BE2C (cell line): ENCODE results near the gene ADD3.

Source experiments
- DNase-seq: peaks from one replicate; pipeline ENCODE4 v3.0.0-alpha.2; 2020
- H3K27me3 ChIP-seq: fragments of 250-450 bp; sonication (Bioruptor Pico); 2 replicates; pipeline ENCODE4 v1.5.1; 2020; ENCODE audit warnings: mild to moderate bottlenecking
- H3K36me3 ChIP-seq: fragments of 250-450 bp; sonication (Bioruptor Pico); 2 replicates; pipeline ENCODE4 v1.5.1; 2020; ENCODE audit warnings: mild to moderate bottlenecking
- H3K4me1 ChIP-seq: fragments of 250-450 bp; sonication (Bioruptor Pico); 2 replicates; pipeline ENCODE4 v1.5.1; 2020
- H3K4me3 ChIP-seq: 2 replicates; pipeline ENCODE4 v1.5.1; 2011; ENCODE audit warnings: low read depth, low read length
- H3K9me3 ChIP-seq: fragments of 250-450 bp; sonication (Bioruptor Pico); 2 replicates; pipeline ENCODE4 v1.5.1; 2020
- TF ChIP-seq, protein P1 (sequence below): IDR thresholded peaks from 2 replicates; pipeline ENCODE4 v1.5.1; 2012; ENCODE audit warnings: mild to moderate bottlenecking, low read depth, low read length

ADD3 gene

DNA sequence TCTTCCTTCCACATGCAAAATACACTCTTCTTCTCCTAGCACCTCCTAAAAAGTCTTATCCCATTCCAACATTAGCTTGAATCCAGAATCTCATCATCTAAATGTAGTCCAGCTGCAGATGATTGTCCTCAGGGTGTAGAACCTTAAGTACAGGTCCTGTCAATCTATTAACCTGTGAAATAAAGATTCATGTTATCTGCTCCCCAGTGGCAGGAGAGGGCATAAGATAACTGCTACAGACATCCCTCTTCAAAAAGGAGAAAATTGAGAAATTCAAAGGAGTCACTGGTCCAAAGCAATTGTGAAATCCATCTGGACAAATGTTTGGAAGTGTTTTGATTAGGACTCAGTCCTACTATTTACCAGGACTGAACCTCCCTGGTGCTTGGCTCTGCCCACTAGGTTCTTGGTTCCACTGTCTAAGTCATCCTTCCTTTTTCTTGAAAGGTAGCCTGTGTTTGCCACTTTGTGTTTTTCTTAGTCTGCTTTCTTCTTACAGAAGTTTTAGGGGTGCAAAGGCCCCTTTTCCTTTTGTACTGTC, 96.2 kb downstream of the ADD3 start:
- H3K4me3 ChIP-seq = no peak overlapping the region
- TF ChIP-seq, protein P1, sequence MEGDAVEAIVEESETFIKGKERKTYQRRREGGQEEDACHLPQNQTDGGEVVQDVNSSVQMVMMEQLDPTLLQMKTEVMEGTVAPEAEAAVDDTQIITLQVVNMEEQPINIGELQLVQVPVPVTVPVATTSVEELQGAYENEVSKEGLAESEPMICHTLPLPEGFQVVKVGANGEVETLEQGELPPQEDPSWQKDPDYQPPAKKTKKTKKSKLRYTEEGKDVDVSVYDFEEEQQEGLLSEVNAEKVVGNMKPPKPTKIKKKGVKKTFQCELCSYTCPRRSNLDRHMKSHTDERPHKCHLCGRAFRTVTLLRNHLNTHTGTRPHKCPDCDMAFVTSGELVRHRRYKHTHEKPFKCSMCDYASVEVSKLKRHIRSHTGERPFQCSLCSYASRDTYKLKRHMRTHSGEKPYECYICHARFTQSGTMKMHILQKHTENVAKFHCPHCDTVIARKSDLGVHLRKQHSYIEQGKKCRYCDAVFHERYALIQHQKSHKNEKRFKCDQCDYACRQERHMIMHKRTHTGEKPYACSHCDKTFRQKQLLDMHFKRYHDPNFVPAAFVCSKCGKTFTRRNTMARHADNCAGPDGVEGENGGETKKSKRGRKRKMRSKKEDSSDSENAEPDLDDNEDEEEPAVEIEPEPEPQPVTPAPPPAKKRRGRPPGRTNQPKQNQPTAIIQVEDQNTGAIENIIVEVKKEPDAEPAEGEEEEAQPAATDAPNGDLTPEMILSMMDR = no peak
- peaks cover 12% of the 10 kb centered on the region for H3K36me3 ChIP-seq
- H3K27me3 ChIP-seq = no peaks in the 10 kb centered on the region
- no peaks in the 10 kb centered on the region for H3K4me1 ChIP-seq
- no peaks in the 10 kb centered on the region for H3K9me3 ChIP-seq
- DNase-seq = no peak

DNA sequence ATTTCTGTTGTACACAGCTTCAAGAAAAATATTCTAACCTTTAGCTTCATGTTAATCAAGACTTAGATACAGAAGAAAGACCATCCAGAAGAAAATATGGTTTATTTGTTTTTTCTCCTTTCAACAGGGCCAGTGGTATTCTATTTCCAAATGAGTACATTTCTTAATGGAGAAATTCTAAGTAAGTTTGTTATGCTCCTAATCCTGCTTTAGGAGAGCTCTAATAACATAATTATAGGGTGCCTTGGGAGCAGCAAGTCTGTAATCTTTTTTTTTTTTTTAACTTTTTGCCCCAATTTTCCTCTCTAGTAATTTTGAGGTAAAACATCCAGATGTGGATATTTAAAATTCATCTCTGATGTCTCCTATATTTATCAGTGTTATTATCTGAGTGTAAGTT, 98.1 kb downstream of the ADD3 start:
- no peaks in the 10 kb centered on the region for H3K27me3 ChIP-seq
- no peaks in the 10 kb centered on the region for H3K4me1 ChIP-seq
- TF ChIP-seq, protein P1 = no peak
- no peak overlapping the region for H3K4me3 ChIP-seq
- no peak for DNase-seq
- H3K9me3 ChIP-seq = no peaks in the 10 kb centered on the region
- H3K36me3 ChIP-seq = peaks cover 15% of the 10 kb centered on the region

DNA sequence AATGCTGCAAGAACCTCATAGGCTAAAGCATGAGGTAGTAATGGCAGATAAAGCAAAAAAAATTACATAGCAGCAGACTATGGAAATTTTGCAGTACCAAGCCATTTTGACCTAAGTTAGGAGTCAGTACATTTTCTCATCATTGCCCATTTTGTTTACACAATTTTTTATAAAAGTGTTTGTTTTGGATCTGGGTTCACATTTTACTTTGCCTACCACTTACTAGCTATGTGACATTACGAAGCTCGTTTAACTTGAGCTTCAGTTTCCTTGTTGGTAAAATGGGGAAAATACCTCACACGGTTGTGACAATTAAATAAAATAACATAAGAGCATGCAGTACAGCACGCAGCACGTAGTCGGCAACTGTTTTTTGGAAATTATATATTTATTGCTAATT, 99.6 kb downstream of the ADD3 start:
- Histone ChIP-seq H3K27me3 (no peaks in the 10 kb centered on the region), H3K4me1 (no peaks in the 10 kb centered on the region), H3K36me3 (peaks cover 10% of the 10 kb centered on the region), H3K9me3 (no peaks in the 10 kb centered on the region), H3K4me3 (no peak overlapping the region)
- DNase-seq = no peak
- TF ChIP-seq, protein P1 = no peak

DNA sequence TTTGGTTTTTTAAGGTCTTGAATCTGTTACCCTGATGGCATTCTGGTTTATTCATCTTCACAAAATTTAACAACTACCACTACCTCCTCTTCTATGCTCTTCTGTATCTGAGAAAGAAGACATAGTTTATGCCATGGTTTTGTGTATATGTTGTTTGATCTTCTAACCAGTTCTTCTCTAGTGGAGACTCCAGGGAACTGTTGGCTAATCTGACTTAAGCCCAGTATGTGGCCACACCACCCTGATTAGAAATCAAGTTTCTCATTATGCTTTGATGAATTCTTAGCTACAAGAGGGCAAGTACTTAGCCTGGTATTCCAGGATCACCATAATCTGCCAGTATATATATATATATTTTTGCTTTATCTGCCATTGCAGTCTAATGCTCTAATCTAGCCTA, 100.1 kb downstream of the ADD3 start:
- TF ChIP-seq, protein P1 = no peak
- H3K36me3 ChIP-seq = peaks cover 14% of the 10 kb centered on the region
- no peaks in the 10 kb centered on the region for H3K9me3 ChIP-seq
- H3K4me1 ChIP-seq = no peaks in the 10 kb centered on the region
- DNase-seq = no peak
- H3K4me3 ChIP-seq = no peak overlapping the region
- no peaks in the 10 kb centered on the region for H3K27me3 ChIP-seq

DNA sequence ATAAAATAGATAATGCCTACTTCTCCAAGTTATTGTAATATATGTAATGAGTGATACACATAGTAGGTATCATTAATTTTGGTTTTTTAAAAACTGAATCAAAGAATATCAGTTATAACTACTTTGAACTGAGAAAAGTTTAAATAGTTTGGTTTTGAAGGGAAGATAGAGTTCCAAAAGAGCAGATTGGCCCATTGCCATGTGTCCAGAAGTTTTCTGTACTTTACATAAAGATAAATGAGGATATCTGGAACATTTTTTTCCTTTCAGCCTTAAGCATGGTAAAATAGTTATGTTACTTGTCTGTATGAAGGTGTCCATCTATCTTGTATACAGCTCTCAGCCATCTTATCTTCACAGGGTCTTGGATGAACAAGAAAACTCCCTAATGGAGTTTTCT, 101.7 kb downstream of the ADD3 start:
- TF ChIP-seq, protein P1 = no peak
- no peak for DNase-seq
- peaks cover 24% of the 10 kb centered on the region for H3K36me3 ChIP-seq

DNA sequence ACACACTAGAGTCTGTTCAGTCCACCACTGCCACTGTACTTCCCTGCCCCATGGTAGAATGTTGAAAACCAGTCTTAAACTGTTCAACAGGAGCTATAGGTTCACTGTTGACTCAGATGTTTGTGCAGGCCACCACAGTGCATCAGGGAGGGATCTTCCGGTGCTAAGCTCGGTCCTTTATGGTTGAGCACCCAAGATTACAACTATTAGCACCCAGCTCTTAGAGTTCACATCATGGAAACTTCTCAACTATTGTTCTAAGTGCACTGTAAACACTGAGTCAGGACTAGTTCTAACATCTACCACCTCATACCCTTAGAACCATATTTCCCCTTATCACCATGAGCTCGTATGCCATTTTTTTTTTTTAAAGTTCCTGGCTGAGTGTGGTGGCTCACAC, 102.6 kb downstream of the ADD3 start:
- no peak for DNase-seq
- no peaks in the 10 kb centered on the region for H3K27me3 ChIP-seq
- TF ChIP-seq, protein P1 = no peak
- H3K4me1 ChIP-seq = no peaks in the 10 kb centered on the region
- no peaks in the 10 kb centered on the region for H3K9me3 ChIP-seq
- H3K4me3 ChIP-seq = no peak overlapping the region
- peaks cover 26% of the 10 kb centered on the region for H3K36me3 ChIP-seq

More for the DNA sequence above, 101.7 kb downstream of the ADD3 start:
- Histone ChIP-seq H3K4me1 (no peaks in the 10 kb centered on the region), H3K9me3 (no peaks in the 10 kb centered on the region), H3K27me3 (no peaks in the 10 kb centered on the region), H3K4me3 (no peak overlapping the region)
